Left ventricle myocardium inferior (tissue), 1 donor: ENCODE data around the gene RAC2. TPM values are rescaled to one million over a fixed set of nuclear protein-coding genes. Genes with fewer than 3 reads are reported as not detected.
A peak's percentile ranks its signal among the peaks of the same experiment; 100 is the strongest.

Experiments used
- DNase-seq: peaks from one replicate; pipeline ENCODE4 v3.0.0-alpha.2; 2020
- H3K27ac ChIP-seq: fragments of 200-600 bp; replicated peaks from 2 replicates; pipeline ENCODE4 v1.8.0; 2021
- H3K27me3 ChIP-seq: fragments of 200-600 bp; 2 replicates; pipeline ENCODE4 v1.8.0; 2021; ENCODE audit warnings: low read depth
- H3K36me3 ChIP-seq: fragments of 200-600 bp; 2 replicates; pipeline ENCODE4 v1.8.0; 2021
- H3K4me1 ChIP-seq: fragments of 200-600 bp; 2 replicates; pipeline ENCODE4 v1.8.0; 2021
- H3K4me3 ChIP-seq: fragments of 200-600 bp; 2 replicates; pipeline ENCODE4 v1.8.0; 2021; ENCODE audit warnings: mild to moderate bottlenecking, moderate library complexity
- H3K9me3 ChIP-seq: fragments of 200-600 bp; replicated peaks from 2 replicates; pipeline ENCODE4 v1.8.0; 2021
- CTCF ChIP-seq: fragments of 200-600 bp; IDR thresholded peaks from 2 replicates; pipeline ENCODE4 v1.8.0; 2021; ENCODE audit warnings: antibody characterized with exemption, mild to moderate bottlenecking, borderline replicate concordance
- intact Hi-C: fragments of 100-400 bp; cut with micrococcal nuclease; formaldehyde crosslinking; loops from one replicate; pipeline ENCODE4 v1.11.0; 2022
- total RNA-seq: library from RNA; stranded (reverse); fragmentation: NEBNext Ultra II Directional; extraction: Animal tissue kit (Norgen Biotek cat#: 25700); gene quantifications from one replicate; pipeline ENCODE4 v1.2.1, GENCODE V29; 2021
- donor health status: DM: no; HTN: yes; CAD: no; lungs with severe emphysema.

Gene RAC2
- total RNA-seq, 1 donor from 2014 or later, result 1.8 TPM

- H3K27ac ChIP-seq, result peak overlapping the region; percentile 86
- H3K27me3 ChIP-seq, result no peaks in the 10 kb centered on the region
- intact Hi-C loops, result no loop called here
- DNase-seq, result peak; percentile 11
- H3K36me3 ChIP-seq, result no peaks in the 10 kb centered on the region
- TF ChIP-seq CTCF, result no peak
- H3K9me3 ChIP-seq, result no peaks in the 10 kb centered on the region
- H3K4me1 ChIP-seq, result peaks cover 49% of the 10 kb centered on the region
- H3K4me3 ChIP-seq, result peak overlapping the region; percentile 58
Observed at GRCh38 chr22:37186228-37186996, 57.7 kb downstream of the RAC2 start.

GRCh38 chr22:37185646-37186227 is 58.3 kb downstream of the RAC2 start:
- H3K36me3 ChIP-seq, result no peaks in the 10 kb centered on the region
- peak; percentile 3 for DNase-seq

DNA sequence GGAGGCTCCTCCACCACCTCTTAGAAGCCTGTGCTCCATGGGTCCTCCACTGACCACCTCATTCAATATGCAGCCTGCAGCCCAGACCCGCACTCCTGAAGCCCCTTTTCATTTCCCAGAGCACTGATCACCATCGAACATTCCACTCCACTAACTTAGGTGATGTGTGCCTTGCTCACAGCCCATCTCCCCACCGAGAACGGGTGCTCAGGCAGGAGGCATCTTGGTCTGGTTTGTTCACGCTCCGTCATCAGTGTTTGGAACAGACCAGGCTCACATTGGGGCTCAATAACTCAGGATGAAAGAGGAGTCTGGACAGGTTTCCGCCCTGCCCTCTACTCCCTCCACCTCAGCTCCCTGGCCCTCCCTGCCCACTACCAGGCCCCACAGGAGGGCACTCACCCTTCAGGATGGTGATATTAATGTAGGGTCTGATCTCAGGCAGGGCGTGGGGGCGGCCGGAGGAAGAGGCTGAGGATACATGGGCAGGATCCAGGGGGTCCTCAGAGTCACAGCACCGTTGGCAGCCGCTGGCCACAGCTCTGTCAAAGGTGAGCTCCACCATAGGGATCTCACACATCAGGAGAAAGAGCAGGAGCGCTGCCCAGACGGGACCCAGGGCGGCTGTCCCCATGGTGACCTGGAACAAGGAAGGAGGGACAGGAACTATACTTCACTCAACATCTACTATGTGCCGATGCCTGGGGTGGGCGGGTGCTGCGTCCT is 59.1 kb downstream of the RAC2 start:
- Histone ChIP-seq H3K9me3 (no peaks in the 10 kb centered on the region), H3K4me1 (peaks cover 53% of the 10 kb centered on the region), H3K27me3 (no peaks in the 10 kb centered on the region), H3K36me3 (no peaks in the 10 kb centered on the region), H3K4me3 (no peak overlapping the region), H3K27ac (no peak overlapping the region)
- intact Hi-C loops, result no loop called here
- DNase-seq, result peak; percentile 12
- no peak for TF ChIP-seq CTCF

More at GRCh38 chr22:37185646-37186227, 58.3 kb downstream of the RAC2 start:
- peaks cover 49% of the 10 kb centered on the region for H3K4me1 ChIP-seq
- no peaks in the 10 kb centered on the region for H3K9me3 ChIP-seq
- H3K4me3 ChIP-seq, result no peak overlapping the region
- no peak for TF ChIP-seq CTCF
- intact Hi-C loops, result no loop called here
- H3K27ac ChIP-seq, result no peak overlapping the region
- H3K27me3 ChIP-seq, result no peaks in the 10 kb centered on the region

- H3K4me1 ChIP-seq, result peaks cover 55% of the 10 kb centered on the region
Observed at GRCh38 chr22:37184380-37184755, 59.7 kb downstream of the RAC2 start.

More at GRCh38 chr22:37184380-37184755, 59.7 kb downstream of the RAC2 start:
- Histone ChIP-seq H3K9me3 (no peaks in the 10 kb centered on the region), H3K27me3 (no peaks in the 10 kb centered on the region), H3K4me3 (no peak overlapping the region), H3K36me3 (no peaks in the 10 kb centered on the region), H3K27ac (no peak overlapping the region)
- intact Hi-C loops, result no loop called here
- DNase-seq, result peak; percentile 10
- no peak for TF ChIP-seq CTCF
